ENCODE data around the gene SCO1.

The SCO1 gene

DNA sequence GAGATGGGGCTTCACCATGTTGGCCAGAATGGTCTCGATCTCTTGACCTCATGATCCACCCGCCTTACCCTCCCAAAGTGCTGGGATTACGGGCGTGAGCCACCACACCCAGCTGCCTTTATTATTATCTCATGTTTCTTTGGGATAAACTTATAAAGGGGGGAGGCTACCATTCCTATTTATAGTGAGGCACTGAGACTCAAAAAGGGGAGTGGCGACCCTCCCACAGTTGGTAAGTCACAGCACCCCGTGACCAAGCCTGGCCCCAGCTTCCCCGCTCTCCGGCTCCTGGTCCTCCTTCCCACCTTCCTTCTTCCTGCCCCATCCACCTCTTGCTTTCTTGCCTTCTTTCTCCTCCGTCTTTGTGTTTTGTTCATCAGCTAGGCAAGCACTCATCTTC, 45.4 kb downstream of the SCO1 start:
- DNase-seq, result no peak

DNA sequence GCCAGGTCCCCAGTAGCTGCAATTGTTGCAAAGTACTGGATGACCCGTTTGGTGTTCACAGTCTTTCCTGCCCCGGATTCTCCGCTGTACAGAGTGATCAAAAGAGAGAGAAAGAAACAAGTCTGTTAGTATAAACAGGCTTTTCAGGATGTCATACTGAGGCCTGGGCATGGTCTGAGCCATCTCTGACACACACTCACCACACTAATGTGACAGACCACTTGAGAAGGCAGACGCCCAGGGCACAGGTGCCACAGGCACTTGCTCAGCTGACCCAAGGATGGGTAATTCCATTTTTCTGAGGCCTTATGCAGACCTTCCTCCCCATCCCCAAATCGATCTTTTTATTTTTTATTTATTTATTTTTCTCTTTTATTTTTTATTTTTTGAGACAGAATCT, 47.7 kb downstream of the SCO1 start:
- no peak for DNase-seq

DNA sequence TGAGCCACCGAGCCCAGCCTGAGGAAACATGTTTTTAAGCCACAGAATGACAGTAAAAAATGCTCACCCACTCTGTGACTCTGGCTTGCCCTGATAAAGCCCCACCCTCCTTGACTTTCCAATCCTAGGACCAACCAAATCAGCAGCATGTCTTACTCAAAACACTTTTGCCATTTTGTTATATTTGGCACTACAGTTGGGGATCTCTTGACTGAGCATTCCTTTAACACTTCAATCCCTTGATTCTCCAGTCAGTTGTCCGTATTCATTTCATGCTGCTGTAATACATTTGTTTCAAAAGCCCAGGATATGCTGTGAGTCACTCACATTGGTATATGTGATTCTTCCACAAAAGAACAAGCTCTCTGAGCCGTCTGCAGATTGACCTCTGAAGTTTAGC, 48.4 kb downstream of the SCO1 start:
- DNase-seq, result no peak

DNA sequence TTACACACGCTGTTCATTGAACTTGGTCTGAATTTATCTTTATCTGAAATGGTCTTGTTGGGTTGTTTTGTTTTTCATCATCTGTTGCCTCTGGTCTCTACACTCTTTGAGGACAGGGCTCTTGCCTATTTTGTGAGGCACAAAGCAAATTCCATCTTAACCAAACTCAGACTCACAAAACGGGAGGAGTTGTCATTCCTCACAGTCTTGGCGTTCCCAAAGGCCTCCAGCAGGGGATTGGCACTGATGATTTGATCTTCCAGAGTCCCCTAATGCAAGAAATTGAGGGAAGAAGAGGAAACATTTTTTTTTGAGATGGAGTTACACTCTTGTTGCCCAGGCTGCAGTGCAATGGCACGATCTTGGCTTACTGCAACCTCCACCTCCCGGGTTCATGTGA, 49.0 kb downstream of the SCO1 start:
- DNase-seq, result no peak

DNA sequence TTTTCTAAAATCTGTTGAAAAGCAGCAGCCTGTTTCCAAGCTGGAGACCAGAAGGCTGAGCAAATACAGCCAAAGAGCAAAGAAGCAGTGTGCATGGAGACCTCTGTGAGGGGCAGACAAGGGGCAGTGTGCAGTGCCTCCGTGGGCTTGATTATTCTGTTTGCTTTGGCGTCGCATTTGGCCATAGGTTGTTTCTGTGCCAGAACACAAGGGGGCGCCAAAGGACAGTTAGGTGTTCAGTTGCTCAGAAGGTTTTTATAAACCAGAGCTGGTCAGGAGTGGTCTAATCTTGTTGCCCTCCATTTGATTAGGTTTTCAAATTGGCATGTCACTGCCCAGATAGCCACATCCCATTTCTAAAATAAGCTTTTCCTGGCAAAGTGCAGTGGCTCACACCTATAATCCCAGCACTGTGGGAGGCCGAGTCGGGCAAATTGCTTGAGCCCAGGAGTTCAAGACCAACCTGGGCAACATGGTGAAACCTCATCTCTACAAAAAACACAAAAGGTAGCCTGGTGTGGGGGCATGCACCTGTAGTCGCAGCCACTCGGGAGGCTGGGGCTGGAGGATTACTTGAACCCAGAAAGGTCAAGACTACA, 50.8 kb downstream of the SCO1 start:
- no peak for DNase-seq

DNA sequence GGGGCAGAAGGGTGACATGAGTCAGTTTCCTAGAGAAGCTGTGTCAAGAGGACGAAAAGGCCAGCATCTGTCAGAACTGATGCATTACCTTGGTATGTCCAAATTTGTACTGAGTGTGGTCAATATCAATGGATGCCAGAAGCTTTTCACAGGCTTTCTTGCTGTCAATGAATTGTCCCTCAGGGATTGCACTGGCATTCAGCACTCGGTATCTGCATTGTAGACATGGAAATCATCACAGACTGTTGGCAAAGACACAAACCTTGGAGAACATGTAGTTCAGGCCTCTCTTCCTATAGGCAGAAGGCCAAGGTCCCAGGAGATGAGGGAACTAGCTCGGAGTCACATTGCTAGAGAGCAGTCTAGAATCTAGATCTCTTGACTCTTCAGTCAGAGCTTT, 56.9 kb downstream of the SCO1 start:
- no peak for DNase-seq

DNA sequence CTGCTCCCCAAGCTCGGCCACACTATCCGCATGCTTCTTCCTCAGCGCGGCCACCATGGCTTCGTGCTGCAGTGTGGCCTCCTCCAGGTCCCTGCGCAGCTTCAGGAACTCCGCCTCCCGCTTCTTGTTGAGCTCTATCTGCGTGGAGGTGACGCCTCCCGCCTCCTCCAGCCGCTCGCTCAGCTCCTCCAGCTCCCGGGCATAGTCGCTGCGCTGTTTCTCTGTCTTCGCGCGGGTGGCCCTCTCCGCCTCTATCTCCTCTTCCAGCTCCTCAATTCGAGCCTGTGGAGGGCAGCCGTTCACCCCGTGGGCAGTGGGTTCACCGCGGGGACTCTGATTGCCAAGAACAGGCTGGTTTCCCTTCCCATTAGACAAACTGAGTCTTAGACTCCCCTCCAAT, 59.2 kb downstream of the SCO1 start:
- DNase-seq, result no peak

DNA sequence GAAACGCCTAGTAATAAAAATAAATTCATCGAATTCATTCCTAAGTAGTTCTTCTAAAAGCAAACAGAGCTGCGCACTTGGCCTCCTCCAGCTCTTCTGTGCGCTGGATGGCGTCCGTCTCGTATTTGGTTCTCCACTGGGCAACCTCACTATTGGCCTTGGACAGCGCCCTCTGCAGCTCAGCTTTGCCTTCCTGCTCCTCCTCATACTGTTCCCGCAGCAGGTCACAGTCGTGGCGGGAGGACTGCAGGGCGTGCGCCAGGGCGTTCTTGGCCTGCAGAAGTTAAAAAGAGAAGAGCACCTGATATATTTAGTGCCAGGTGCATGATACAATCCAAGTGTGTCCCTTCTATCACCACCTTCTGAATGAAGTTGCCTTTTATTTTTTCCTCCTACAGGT, 62.0 kb downstream of the SCO1 start:
- no peak for DNase-seq

DNA sequence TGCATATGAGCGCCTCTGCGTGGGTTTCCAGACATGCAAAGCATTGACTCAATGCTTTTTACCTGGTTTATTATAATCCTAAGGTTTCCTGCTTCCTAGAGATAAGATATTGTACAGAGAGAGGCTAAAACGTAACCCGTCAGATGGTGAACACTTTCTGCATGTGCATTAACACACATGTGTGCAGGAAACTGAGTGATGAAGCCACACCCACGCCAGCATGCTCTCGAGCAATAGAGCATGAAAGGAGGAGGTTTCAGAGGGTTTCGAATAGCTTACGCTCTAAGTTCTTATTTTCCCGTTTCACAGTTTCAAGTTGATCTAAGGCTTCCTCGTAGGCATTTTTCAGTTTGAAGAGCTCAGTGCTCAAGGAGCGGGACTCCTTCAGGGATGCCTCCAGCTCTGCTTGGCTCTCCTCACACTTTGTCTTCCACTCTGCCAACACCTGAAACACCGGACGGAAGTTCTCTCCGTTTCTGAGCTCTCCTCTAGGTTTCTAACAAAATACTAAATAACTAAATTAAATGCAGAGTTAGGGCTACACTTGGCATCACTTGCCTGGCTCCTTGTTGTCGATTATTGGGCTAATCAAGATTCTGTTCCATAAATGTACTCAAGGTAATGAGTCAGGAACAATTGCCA, 63.5 kb downstream of the SCO1 start:
- no peak for DNase-seq

DNA sequence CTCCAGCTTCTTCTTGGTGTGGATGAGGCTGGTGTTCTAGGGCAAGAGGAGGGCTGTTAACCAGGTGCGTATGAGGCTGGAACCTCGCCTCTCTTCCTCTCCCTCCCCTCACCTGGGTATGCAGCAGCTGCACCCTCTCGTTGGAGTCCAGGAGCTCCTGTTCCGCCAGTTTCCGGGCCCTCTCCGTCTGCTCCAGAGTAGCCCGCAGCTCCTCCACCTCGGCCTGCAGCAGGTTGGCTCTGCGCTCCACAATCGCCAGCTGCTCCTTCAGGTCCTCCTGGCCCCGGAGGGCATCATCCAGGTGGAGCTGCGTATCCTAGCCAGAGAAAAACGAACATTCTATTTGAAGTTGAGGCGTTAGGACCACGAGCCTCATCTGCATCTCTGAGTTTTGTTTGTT, 65.6 kb downstream of the SCO1 start:
- DNase-seq, result no peak

DNA sequence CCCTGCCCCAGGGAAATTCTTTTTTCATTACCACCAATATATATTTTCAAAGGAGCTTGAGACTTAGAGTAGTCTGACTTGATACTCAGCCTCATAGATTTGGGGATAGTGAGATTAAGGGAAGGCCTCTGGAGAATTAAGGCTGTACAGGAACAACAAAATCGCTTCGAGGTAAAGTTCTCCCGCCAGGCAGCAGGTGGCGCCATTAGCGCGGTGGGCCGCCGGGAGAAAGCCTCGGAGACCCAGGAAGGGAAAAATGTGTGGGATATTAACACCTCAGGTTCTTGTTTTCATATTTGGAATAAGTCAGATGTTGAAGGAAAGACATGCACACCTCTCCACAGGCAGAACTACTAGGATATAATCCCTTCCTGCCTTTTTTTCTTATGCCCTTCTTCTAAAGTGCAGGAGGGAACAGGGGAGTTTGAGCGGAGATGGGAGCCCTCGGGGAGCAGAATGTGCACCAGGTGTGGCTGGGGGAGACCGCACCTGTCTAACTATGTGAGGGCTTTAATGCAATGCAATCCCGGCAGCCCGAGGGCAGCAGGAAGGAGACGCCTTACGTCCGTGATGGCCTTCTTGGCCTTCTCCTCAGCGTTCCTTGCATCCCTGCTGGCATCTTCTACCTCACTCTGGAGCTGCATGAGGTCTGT, 66.2 kb downstream of the SCO1 start:
- DNase-seq, result no peak

DNA sequence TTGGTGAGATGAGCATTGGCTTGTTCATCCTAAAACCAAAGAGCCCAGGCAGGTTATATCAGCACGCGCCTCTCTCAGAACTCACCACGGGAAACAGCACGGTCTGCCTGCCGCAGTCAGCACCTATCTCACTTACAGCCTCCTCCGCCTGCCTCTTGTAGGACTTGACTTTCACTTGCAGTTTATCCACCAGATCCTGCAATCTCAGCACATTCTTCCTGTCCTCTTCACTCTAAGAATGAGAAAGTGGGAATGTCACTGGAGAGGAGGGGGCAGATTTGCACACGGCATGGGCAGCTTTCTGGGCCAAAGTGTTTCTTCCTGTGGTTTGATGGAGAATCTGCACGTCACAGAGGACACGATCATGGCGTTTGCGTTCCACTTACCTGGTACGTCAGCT, 67.6 kb downstream of the SCO1 start:
- DNase-seq, result no peak

DNA sequence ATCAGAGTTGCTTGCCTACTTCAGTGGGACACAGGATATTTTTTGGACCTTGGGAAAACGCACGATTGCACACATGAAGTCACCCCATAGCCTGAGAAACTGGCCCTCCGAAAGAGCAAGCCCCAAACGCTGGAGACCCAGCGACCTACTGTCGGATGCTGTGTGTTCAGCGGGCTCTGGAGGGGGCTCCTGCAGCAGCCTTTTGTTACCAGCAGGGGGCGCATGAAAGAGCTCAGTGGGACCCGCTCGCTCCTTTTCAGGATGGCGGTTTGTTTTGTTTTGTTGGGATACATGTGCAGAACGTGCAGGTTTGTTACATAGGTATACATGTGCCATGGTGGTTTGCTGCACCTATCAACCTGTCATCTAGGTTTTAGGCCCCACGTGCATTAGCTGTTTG, 68.6 kb downstream of the SCO1 start:
- no peak for DNase-seq

DNA sequence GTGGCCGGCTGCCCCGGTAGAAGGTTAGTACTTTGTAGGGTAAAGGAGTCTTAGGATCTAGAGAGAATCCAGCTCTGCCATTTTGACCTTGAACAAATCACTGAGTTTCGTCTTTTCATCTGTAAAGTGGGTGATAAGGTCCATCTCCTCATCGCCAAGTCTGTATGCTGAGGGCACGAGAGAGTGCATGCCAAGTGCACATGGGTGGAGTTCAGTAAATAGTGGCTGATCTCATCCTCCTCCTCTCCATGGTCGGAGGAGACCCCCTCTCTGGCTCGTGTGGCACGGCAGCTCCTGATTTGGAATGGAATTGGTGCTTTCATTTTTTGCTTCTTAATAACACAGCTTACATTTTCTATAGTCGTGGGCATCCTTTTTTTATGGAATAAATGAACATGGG, 70.9 kb downstream of the SCO1 start:
- no peak for DNase-seq

DNA sequence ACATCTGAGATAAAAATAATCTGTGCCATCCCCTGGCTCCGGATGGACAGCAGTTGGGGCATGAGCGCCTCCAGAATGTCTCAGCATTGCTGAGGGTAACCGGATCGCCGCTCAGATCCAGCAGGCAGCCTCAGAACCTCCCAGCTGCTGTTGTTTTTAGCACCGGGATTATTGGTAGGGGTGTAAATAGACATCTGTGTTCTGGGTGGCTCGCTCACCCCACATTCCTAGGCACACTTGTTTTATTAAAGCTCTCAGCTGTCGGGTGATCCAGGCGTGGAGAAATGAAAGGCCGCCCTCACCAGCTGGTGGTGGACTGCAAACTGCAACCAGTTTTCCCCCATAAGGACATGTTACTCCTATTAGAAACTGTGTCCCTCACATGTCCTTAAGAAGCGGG, 72.4 kb downstream of the SCO1 start:
- DNase-seq, result no peak

DNA sequence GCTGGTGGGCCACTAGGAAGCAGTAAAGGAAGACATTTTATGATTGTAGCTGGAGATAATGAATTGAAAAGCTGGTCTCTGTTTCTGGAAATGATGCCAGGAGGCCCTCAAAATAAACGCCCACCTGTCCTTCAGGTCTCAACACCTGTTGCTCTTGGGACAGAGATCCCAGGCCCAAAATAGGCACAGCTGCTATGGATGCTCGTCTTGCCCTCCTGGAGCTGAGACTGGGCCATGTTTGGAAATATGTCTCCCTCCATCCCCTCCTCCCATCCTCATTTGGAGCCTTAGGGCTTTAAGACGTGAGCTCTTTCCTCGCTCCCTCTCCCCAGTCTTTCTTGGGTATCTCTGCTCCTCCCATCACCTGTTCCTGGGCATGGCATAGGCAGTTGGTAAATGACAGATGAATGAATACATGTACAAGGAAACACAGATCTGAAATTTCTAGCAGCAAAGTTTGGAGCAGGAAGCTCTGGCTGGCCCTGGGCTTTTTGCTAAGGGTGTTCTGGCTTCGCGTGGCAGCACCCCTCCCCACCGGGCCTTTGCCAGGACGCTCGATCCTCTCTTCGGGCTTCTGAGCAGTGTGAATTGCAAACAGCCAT, 73.5 kb downstream of the SCO1 start:
- no peak for DNase-seq

DNA sequence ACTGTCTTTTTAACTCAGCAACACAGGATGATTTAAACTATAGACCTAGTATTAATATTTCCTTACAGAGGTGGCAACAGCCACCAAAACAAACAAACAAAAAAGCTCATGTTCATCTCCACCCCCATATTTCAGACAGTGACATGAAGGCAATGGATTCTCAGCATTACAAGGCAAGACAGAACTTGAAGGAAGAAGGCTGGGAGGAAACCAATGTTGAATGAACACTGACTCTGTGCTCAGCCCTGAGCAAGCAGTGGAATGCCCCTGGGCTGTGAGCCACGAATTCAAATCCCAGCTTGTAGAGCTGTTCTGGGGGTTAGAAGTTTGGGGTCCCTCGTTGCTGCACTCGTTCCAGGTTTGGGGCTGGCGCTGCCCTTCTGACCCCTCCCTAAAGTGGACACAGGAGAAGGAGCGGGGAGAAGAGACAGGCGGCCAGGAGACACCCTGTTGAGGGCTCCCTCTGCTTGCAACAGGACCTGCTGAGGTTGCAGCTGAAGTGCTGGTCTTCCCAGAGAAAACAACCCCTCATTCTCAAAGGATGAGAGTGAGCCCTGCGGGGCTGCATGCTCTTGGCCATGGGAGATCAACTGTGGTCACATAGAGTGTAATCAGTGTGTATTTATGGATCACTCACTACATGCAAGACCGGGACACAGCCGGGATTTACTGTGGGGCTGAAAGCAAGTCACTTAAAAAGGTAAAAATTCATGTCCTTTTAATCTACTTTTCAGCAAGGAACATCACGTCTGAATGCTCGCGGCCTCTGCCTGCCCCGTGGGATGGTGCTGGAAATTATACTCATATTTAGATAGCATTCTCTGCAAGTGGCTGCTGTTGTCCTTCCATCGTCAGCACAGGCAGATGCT, 74.5 kb downstream of the SCO1 start:
- DNase-seq, result no peak
